DND-41 (cell line): ENCODE data around the gene CDT1.

Source experiments
- ATAC-seq: fragments of 200-7000 bp; cut with Tn5 transposase; 3 replicates; pipeline ENCODE4 v1.9.1; 2021; ENCODE audit warnings: low read depth; ENCODE audit not compliant: insufficient read depth
- DNase-seq: peaks from one replicate; pipeline ENCODE4 v3.0.0-alpha.2; 2020
- H2AFZ ChIP-seq: 2 replicates; pipeline ENCODE4 v1.6.0; 2012; ENCODE audit warnings: low read depth, low read length
- H3K27ac ChIP-seq: 2 replicates; pipeline ENCODE4 v1.5.1; 2012; ENCODE audit warnings: low read length, inconsistent platforms
- H3K27me3 ChIP-seq: fragments of 200-600 bp; sonication (generic); 2 replicates; pipeline ENCODE4 v1.6.0; 2012; ENCODE audit warnings: low read length, mild to moderate bottlenecking, inconsistent platforms; ENCODE audit not compliant: insufficient read depth, poor library complexity
- H3K36me3 ChIP-seq: 2 replicates; pipeline ENCODE4 v1.5.1; 2012; ENCODE audit warnings: low read length, inconsistent platforms; ENCODE audit not compliant: insufficient read depth
- H3K4me1 ChIP-seq: 2 replicates; pipeline ENCODE4 v1.5.1; 2012; ENCODE audit warnings: mild to moderate bottlenecking, low read length; ENCODE audit not compliant: insufficient read depth
- H3K4me2 ChIP-seq: 2 replicates; pipeline ENCODE4 v1.6.0; 2012; ENCODE audit warnings: mild to moderate bottlenecking, moderate library complexity, low read length, inconsistent platforms; ENCODE audit not compliant: insufficient read depth
- H3K4me3 ChIP-seq, 2 experiments: fragments of 200-600 bp in 1 of 2; shearing (Covaris generic) in 1 of 2; 2 replicates each; pipeline ENCODE4 v1.5.1; 2012 to 2016; ENCODE audit warnings: inconsistent platforms in 2 of 2, low read length in 2 of 2, mild to moderate bottlenecking in 2 of 2, low read depth in 1 of 2, moderate library complexity in 1 of 2
- H3K79me2 ChIP-seq: 2 replicates; pipeline ENCODE4 v1.6.0; 2012; ENCODE audit warnings: low read length, inconsistent platforms; ENCODE audit not compliant: insufficient read depth
- H3K9ac ChIP-seq: 2 replicates; pipeline ENCODE4 v1.6.0; 2012; ENCODE audit warnings: low read depth, mild to moderate bottlenecking, inconsistent platforms, low read length, moderate library complexity
- H3K9me3 ChIP-seq: 2 replicates; pipeline ENCODE4 v1.5.1; 2012; ENCODE audit warnings: low read length, moderate library complexity, mild to moderate bottlenecking, inconsistent platforms; ENCODE audit not compliant: insufficient read depth, severe bottlenecking
- H4K20me1 ChIP-seq: 2 replicates; pipeline ENCODE4 v1.6.0; 2012; ENCODE audit warnings: low read length; ENCODE audit not compliant: insufficient read depth
- EZH2 ChIP-seq: IDR thresholded peaks from 3 replicates; pipeline ENCODE4 v1.6.1; 2012; ENCODE audit warnings: borderline replicate concordance, low read depth, mild to moderate bottlenecking, moderate library complexity, low read length, inconsistent platforms; ENCODE audit not compliant: severe bottlenecking
- TF ChIP-seq, protein P1 (sequence below): IDR thresholded peaks from 2 replicates; pipeline ENCODE4 v1.5.1; 2012; ENCODE audit warnings: borderline replicate concordance, low read length, moderate library complexity, mild to moderate bottlenecking; ENCODE audit not compliant: poor library complexity, severe bottlenecking; ENCODE audit errors: extremely low read depth

The CDT1 gene

GRCh38 chr16:88759245-88759975, 44.2 kb upstream of the CDT1 start:
- TF ChIP-seq, protein P1, sequence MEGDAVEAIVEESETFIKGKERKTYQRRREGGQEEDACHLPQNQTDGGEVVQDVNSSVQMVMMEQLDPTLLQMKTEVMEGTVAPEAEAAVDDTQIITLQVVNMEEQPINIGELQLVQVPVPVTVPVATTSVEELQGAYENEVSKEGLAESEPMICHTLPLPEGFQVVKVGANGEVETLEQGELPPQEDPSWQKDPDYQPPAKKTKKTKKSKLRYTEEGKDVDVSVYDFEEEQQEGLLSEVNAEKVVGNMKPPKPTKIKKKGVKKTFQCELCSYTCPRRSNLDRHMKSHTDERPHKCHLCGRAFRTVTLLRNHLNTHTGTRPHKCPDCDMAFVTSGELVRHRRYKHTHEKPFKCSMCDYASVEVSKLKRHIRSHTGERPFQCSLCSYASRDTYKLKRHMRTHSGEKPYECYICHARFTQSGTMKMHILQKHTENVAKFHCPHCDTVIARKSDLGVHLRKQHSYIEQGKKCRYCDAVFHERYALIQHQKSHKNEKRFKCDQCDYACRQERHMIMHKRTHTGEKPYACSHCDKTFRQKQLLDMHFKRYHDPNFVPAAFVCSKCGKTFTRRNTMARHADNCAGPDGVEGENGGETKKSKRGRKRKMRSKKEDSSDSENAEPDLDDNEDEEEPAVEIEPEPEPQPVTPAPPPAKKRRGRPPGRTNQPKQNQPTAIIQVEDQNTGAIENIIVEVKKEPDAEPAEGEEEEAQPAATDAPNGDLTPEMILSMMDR: no peak
- H3K9ac ChIP-seq: no peak overlapping the region
- H3K27me3 ChIP-seq: no peaks in the 10 kb centered on the region
- H3K9me3 ChIP-seq: no peaks in the 10 kb centered on the region
- H3K79me2 ChIP-seq: peaks cover 95% of the 10 kb centered on the region
- H3K4me1 ChIP-seq: no peaks in the 10 kb centered on the region
- DNase-seq (no peak), ATAC-seq (no peak)
- H2AFZ ChIP-seq: no peak overlapping the region
- no peak overlapping the region for H3K27ac ChIP-seq
- H3K36me3 ChIP-seq: peaks cover 33% of the 10 kb centered on the region
- no peak overlapping the region for H3K4me3 ChIP-seq
- H3K4me2 ChIP-seq: no peak overlapping the region
- peaks cover 96% of the 10 kb centered on the region for H4K20me1 ChIP-seq

DNA sequence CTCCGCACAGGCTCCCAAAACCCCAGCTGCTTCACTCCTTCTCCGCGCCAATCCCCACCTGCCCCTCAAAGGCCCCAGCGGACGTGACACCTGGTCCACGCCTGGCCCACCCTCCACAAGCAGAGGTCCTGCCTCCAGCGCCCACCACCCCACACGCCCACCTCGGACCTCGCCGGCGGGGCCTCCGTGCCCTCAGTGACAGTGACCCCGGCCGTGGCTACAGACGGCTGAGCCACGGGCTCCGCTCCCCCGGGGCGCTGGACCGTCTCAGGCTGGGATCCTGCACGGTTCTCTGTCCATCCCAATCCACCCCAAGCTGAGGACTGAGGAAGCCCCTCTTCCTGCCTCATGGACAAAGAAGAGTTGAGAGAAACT, 43.6 kb upstream of the CDT1 start:
- H4K20me1 ChIP-seq: peaks cover 95% of the 10 kb centered on the region
- ATAC-seq (no peak), DNase-seq (no peak)
- no peak overlapping the region for H3K27ac ChIP-seq
- H3K27me3 ChIP-seq: no peaks in the 10 kb centered on the region
- no peaks in the 10 kb centered on the region for H3K4me1 ChIP-seq
- H3K79me2 ChIP-seq: peaks cover 94% of the 10 kb centered on the region
- no peak overlapping the region for H2AFZ ChIP-seq
- TF ChIP-seq, protein P1: no peak
- TF ChIP-seq EZH2: no peak
- no peak overlapping the region for H3K4me3 ChIP-seq
- H3K36me3 ChIP-seq: peaks cover 36% of the 10 kb centered on the region
- no peak overlapping the region for H3K4me2 ChIP-seq
- no peak overlapping the region for H3K9ac ChIP-seq
- H3K9me3 ChIP-seq: no peaks in the 10 kb centered on the region

DNA sequence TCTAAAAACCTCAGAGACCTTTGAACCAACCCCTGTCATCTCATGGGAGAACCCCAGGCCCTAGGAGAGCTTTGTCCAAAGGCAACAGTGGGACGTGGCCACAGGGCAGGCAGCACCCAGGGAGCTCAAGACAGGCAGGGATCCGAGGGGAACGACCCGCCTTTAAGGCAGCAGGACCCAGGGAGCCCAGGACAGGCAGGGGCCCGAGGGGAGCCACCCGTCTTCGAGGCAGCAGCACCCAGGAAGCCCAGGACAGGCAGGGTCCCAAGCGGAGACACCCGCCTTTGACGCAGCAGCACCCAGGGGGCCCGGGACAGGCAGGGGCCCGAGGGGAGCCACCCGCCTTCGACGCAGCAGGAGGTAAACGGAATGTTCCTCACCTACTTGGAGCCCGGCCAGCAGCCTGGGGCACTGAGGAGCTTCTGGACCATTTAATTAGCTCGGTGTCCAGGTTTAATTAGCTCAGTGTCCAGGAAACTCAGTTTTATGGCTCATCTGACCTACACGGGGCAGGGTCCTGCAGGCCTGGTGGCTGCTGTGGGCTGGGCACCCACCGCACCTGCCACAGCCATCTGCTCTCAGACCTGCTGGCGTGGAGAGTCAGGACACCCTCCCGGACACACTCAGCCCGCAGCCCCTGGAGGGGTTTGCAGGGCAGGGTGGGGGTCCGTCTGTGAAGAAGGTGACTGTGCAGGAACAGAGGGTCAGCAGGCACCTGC, 43.0 kb upstream of the CDT1 start:
- H3K36me3 ChIP-seq: peaks cover 40% of the 10 kb centered on the region
- H3K9me3 ChIP-seq: no peaks in the 10 kb centered on the region
- H3K9ac ChIP-seq: no peak overlapping the region
- no peak overlapping the region for H3K4me2 ChIP-seq
- no peak for TF ChIP-seq EZH2
- TF ChIP-seq, protein P1: no peak
- H3K27ac ChIP-seq: no peak overlapping the region
- no peak overlapping the region for H3K4me3 ChIP-seq
- H3K79me2 ChIP-seq: peaks cover 93% of the 10 kb centered on the region
- H4K20me1 ChIP-seq: peaks cover 93% of the 10 kb centered on the region
- no peak for DNase-seq
- no peaks in the 10 kb centered on the region for H3K27me3 ChIP-seq
- H3K4me1 ChIP-seq: no peaks in the 10 kb centered on the region
- no peak overlapping the region for H2AFZ ChIP-seq
- ATAC-seq: no peak
